ENCODE data around the gene XRRA1.
"Not testable (repeated sequence)": the region's sequence is repeated elsewhere in the genome, so short reads cannot be mapped to it uniquely, and the experiment has no call there.

XRRA1 gene

GRCh38 chr11:74826901-74827300 is 122.0 kb downstream of the XRRA1 start:
- ATAC-seq = no peak
- TF ChIP-seq BACH2 (CRISPR knock-in tag; IDR thresholded peaks at IDR 0.05; ENCODE audit: borderline replicate concordance) (no peak), RARB (CRISPR knock-in tag; IDR thresholded peaks at IDR 0.05) (no peak), POU6F1 (CRISPR knock-in tag; IDR thresholded peaks at IDR 0.05; ENCODE audit: borderline replicate concordance, low read depth) (no peak)

- not testable (repeated sequence) for ATAC-seq
These were observed 123.3 kb downstream of the XRRA1 start for GRCh38 chr11:74825596-74825995.

- ATAC-seq = no peak
These were observed 124.5 kb downstream of the XRRA1 start for GRCh38 chr11:74824285-74824982.

GRCh38 chr11:74822170-74822569 is 126.7 kb downstream of the XRRA1 start:
- no peak for TF ChIP-seq ZNF8 (CRISPR knock-in tag; IDR thresholded peaks at IDR 0.05)
- TF ChIP-seq CSRNP3 (CRISPR knock-in tag; IDR thresholded peaks at IDR 0.05) = no peak
- no peak for TF ChIP-seq OSR1 (CRISPR knock-in tag; IDR thresholded peaks at IDR 0.05)
- no peak for TF ChIP-seq ARNTL (CRISPR knock-in tag; IDR thresholded peaks at IDR 0.05; ENCODE audit: borderline replicate concordance, low read depth)
- no peak for TF ChIP-seq TCF4 (CRISPR knock-in tag; IDR thresholded peaks at IDR 0.05; ENCODE audit: borderline replicate concordance)
- TF ChIP-seq RARB (CRISPR knock-in tag; IDR thresholded peaks at IDR 0.05) = no peak
- TF ChIP-seq ESRRG (CRISPR knock-in tag; IDR thresholded peaks at IDR 0.05) = no peak
- no peak for TF ChIP-seq POU6F1 (CRISPR knock-in tag; IDR thresholded peaks at IDR 0.05; ENCODE audit: borderline replicate concordance, low read depth)
- TF ChIP-seq ISL1 (CRISPR knock-in tag; IDR thresholded peaks at IDR 0.05) = no peak
- no peak for TF ChIP-seq ZNF565 (CRISPR knock-in tag; conservative IDR thresholded peaks at IDR 0.05; ENCODE audit: low read depth)
- TF ChIP-seq BACH2 (CRISPR knock-in tag; IDR thresholded peaks at IDR 0.05; ENCODE audit: borderline replicate concordance) = no peak
- no peak for TF ChIP-seq ZFP30 (CRISPR knock-in tag; IDR thresholded peaks at IDR 0.05)
- no peak for TF ChIP-seq PATZ1 (CRISPR knock-in tag; IDR thresholded peaks at IDR 0.05; ENCODE audit: borderline replicate concordance)
- ATAC-seq = no peak

More at GRCh38 chr11:74824285-74824982, 124.5 kb downstream of the XRRA1 start:
- no peak for TF ChIP-seq PATZ1 (CRISPR knock-in tag; IDR thresholded peaks at IDR 0.05; ENCODE audit: borderline replicate concordance)
- TF ChIP-seq TOX (CRISPR knock-in tag; IDR thresholded peaks at IDR 0.05; ENCODE audit: borderline replicate concordance) = no peak
- TF ChIP-seq POU6F1 (CRISPR knock-in tag; IDR thresholded peaks at IDR 0.05; ENCODE audit: borderline replicate concordance, low read depth) = no peak
- TF ChIP-seq OSR1 (CRISPR knock-in tag; IDR thresholded peaks at IDR 0.05) = no peak
- no peak for TF ChIP-seq SNAI2 (CRISPR knock-in tag; IDR thresholded peaks at IDR 0.05)
- no peak for TF ChIP-seq TCF4 (CRISPR knock-in tag; IDR thresholded peaks at IDR 0.05; ENCODE audit: borderline replicate concordance)

Measured in SK-N-SH treated with all-trans-retinoic acid at 6 μM for 48 hours (cell line).